ENCODE data around the gene C1orf94.

C1orf94 gene
- long read RNA-seq: 0 reads

- Histone ChIP-seq H3K27me3 (ENCODE audit: insufficient read depth, poor library complexity, severe bottlenecking) (peaks cover 2% of the 10 kb centered on the region), H3K27ac (replicated peaks) (no peak within 1 kb of the TSS), H3K4me3 (replicated peaks; ENCODE audit: insufficient read depth, low read length) (no peak within 1 kb of the TSS)
- no peak for DNase-seq (ENCODE audit: low read depth in 1 of 2, low spot score in 1 of 2)
- no peak for TF ChIP-seq POLR2AphosphoS5 (IDR thresholded peaks at IDR 0.05; ENCODE audit: low read depth)
- TF ChIP-seq, protein P1, sequence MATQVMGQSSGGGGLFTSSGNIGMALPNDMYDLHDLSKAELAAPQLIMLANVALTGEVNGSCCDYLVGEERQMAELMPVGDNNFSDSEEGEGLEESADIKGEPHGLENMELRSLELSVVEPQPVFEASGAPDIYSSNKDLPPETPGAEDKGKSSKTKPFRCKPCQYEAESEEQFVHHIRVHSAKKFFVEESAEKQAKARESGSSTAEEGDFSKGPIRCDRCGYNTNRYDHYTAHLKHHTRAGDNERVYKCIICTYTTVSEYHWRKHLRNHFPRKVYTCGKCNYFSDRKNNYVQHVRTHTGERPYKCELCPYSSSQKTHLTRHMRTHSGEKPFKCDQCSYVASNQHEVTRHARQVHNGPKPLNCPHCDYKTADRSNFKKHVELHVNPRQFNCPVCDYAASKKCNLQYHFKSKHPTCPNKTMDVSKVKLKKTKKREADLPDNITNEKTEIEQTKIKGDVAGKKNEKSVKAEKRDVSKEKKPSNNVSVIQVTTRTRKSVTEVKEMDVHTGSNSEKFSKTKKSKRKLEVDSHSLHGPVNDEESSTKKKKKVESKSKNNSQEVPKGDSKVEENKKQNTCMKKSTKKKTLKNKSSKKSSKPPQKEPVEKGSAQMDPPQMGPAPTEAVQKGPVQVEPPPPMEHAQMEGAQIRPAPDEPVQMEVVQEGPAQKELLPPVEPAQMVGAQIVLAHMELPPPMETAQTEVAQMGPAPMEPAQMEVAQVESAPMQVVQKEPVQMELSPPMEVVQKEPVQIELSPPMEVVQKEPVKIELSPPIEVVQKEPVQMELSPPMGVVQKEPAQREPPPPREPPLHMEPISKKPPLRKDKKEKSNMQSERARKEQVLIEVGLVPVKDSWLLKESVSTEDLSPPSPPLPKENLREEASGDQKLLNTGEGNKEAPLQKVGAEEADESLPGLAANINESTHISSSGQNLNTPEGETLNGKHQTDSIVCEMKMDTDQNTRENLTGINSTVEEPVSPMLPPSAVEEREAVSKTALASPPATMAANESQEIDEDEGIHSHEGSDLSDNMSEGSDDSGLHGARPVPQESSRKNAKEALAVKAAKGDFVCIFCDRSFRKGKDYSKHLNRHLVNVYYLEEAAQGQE (IDR thresholded peaks at IDR 0.05; ENCODE audit: insufficient replicate concordance, low read depth): no peak
- TF ChIP-seq, protein P2, sequence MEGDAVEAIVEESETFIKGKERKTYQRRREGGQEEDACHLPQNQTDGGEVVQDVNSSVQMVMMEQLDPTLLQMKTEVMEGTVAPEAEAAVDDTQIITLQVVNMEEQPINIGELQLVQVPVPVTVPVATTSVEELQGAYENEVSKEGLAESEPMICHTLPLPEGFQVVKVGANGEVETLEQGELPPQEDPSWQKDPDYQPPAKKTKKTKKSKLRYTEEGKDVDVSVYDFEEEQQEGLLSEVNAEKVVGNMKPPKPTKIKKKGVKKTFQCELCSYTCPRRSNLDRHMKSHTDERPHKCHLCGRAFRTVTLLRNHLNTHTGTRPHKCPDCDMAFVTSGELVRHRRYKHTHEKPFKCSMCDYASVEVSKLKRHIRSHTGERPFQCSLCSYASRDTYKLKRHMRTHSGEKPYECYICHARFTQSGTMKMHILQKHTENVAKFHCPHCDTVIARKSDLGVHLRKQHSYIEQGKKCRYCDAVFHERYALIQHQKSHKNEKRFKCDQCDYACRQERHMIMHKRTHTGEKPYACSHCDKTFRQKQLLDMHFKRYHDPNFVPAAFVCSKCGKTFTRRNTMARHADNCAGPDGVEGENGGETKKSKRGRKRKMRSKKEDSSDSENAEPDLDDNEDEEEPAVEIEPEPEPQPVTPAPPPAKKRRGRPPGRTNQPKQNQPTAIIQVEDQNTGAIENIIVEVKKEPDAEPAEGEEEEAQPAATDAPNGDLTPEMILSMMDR (IDR thresholded peaks at IDR 0.05; ENCODE audit: insufficient read depth, low read length): no peak
- TF ChIP-seq GABPA (IDR thresholded peaks at IDR 0.05; ENCODE audit: low read depth): no peak
- TF ChIP-seq SPI1 (IDR thresholded peaks at IDR 0.05; ENCODE audit: borderline replicate concordance, low read depth): no peak
These were observed at the start of gene C1orf94 for GRCh38 chr1:34176830-34177603. Gene C1orf94 (plus strand): TSS chr1:34176907. CDS start chr1:34177790, 883 bp downstream.

DNA sequence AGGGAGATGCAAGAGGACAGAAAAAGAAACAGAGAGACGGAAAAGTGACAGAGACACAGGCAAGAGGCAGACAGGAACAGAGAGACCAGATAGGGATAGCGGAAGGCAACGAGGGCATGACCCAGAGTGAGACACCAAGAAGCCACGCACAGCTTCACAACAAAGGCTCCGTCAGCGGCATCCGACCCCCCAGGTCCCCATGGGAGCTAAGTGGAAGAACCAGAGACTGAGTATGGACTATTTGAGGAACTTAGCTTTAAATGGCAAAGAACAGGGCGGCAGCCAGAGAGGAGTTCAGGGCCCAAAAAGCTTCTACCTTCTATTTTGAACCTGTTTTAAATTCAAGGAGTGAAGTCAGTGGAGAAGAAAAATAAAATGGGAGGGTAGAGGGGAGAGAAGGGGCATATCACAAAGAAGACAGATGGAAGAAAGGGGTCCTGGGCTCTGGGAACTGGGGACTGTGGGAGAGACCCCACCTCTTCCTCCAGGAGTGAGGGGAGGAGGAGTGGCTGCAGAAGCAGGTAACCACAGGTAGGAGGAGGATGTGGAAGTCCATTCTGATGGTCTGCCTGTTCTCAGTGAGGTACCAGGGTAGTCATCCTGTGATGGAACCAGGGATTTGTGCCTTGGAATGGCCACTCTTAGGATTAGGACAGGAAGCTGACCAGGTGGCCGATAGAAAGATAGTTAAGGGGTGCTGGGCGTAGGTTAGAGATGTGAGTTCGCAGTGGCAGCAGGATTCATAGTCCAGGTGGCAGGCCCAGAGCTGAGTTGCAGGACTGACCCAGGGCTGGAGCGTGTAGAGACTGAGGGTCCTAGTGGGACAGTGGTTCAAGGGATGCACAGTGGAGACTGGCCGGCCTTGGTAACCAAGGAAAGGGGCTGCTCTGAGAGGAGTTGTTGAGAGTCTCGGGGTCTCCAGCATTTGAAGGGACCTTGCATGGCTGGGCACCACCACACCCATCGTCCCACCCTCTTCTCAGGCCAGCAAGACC is 49.4 kb upstream of the C1orf94 start:
- no peak overlapping the region for H3K27ac ChIP-seq (replicated peaks)
- no peak overlapping the region for H3K4me3 ChIP-seq (replicated peaks; ENCODE audit: insufficient read depth, low read length)
- DNase-seq (ENCODE audit: low read depth in 1 of 2, low spot score in 1 of 2): no peak
- H3K27me3 ChIP-seq (ENCODE audit: insufficient read depth, poor library complexity, severe bottlenecking): no peaks in the 10 kb centered on the region
- TF ChIP-seq, protein P1 (IDR thresholded peaks at IDR 0.05; ENCODE audit: insufficient replicate concordance, low read depth): no peak
- TF ChIP-seq, protein P2 (IDR thresholded peaks at IDR 0.05; ENCODE audit: insufficient read depth, low read length): no peak
- TF ChIP-seq SPI1 (IDR thresholded peaks at IDR 0.05; ENCODE audit: borderline replicate concordance, low read depth) (no peak), GABPA (IDR thresholded peaks at IDR 0.05; ENCODE audit: low read depth) (no peak), POLR2AphosphoS5 (IDR thresholded peaks at IDR 0.05; ENCODE audit: low read depth) (no peak)

GRCh38 chr1:34128186-34128889 is 48.4 kb upstream of the C1orf94 start:
- no peak for DNase-seq (ENCODE audit: low read depth in 1 of 2, low spot score in 1 of 2)
- Histone ChIP-seq H3K27ac (replicated peaks) (no peak overlapping the region), H3K27me3 (ENCODE audit: insufficient read depth, poor library complexity, severe bottlenecking) (no peaks in the 10 kb centered on the region), H3K4me3 (replicated peaks; ENCODE audit: insufficient read depth, low read length) (no peak overlapping the region)
- no peak for TF ChIP-seq POLR2AphosphoS5 (IDR thresholded peaks at IDR 0.05; ENCODE audit: low read depth)
- no peak for TF ChIP-seq SPI1 (IDR thresholded peaks at IDR 0.05; ENCODE audit: borderline replicate concordance, low read depth)
- TF ChIP-seq, protein P2 (IDR thresholded peaks at IDR 0.05; ENCODE audit: insufficient read depth, low read length): no peak
- no peak for TF ChIP-seq GABPA (IDR thresholded peaks at IDR 0.05; ENCODE audit: low read depth)
- TF ChIP-seq, protein P1 (IDR thresholded peaks at IDR 0.05; ENCODE audit: insufficient replicate concordance, low read depth): no peak

Measured in HL-60 (cell line).